HepG2 (cell line): ENCODE results near the gene ABCC1. TPM values are rescaled to one million over a fixed set of nuclear protein-coding genes. Genes with fewer than 3 reads are reported as not detected.

ENCODE experiments used
- ATAC-seq: fragments of 200-7000 bp; cut with Tn5 transposase; 3 replicates; pipeline ENCODE4 v1.9.1; 2020; ENCODE audit warnings: mild to moderate bottlenecking, moderate library complexity
- BruUV-seq: library from RNA; stranded (reverse); fragments of 400-500 nt; replicated peaks from 2 replicates; lab custom pipeline; 2021; lab: Mats Ljungman, UMichigan
- CTCF ChIA-PET: fragments of 300-600 bp; formaldehyde crosslinking; extraction: SDS; loops from one replicate; lab custom pipeline; 2021; ENCODE audit warnings: low total read pairs, inconsistent platforms, low intra/inter-chr PET ratio; lab: Yijun Ruan, JAX
- POLR2A ChIA-PET: fragments of 350-600 bp; sonication (Branson Sonifier 250); formaldehyde crosslinking; loops from one replicate; lab custom pipeline; 2020; ENCODE audit warnings: antibody characterized with exemption, inconsistent platforms; lab: Yijun Ruan, JAX
- DNase-seq: peaks from one replicate; pipeline ENCODE4 v3.0.0-alpha.2; 2015; ENCODE audit warnings: low spot score
- FAIRE-seq: peaks from 3 replicates; lab custom pipeline; 2011; peaks lifted over from hg19 to GRCh38; lab: Jason Lieb, UNC
- H2AFZ ChIP-seq: one replicate; pipeline ENCODE4 v1.6.1; 2011; ENCODE audit warnings: low read length, inconsistent platforms
- H3K27ac ChIP-seq: fragments of 300-600 bp; 3 replicates; pipeline ENCODE4 v1.8.0; 2011; ENCODE audit warnings: mixed run types, mild to moderate bottlenecking, mixed read lengths, low read length, inconsistent platforms; ENCODE audit not compliant: insufficient read depth; ENCODE audit errors: extremely low read length
- H3K27me3 ChIP-seq, 2 experiments: fragments of 200-600 bp in 1 of 2; 2 replicates in 1 of 2; 3 replicates in 1 of 2; pipeline versions ENCODE4 v1.6.0 to v1.8.0; 2011; ENCODE audit warnings: low read length in 2 of 2, mild to moderate bottlenecking in 2 of 2, moderate library complexity in 2 of 2, inconsistent platforms in 1 of 2; ENCODE audit not compliant: insufficient read depth in 2 of 2, control insufficient read depth in 1 of 2
- H3K36me3 ChIP-seq, 2 experiments: fragments of 200-600 bp in 1 of 2; replicated peaks in 1 of 2; 2 replicates in 1 of 2; 3 replicates in 1 of 2; pipeline versions ENCODE4 v1.5.1 to v1.8.0; 2011; ENCODE audit warnings: low read length in 2 of 2, inconsistent platforms in 1 of 2; ENCODE audit not compliant: insufficient read depth in 2 of 2, control insufficient read depth in 1 of 2
- H3K4me1 ChIP-seq: 2 replicates; pipeline ENCODE4 v1.5.1; 2012; ENCODE audit warnings: low read length, inconsistent platforms; ENCODE audit not compliant: insufficient read depth
- H3K4me2 ChIP-seq: 2 replicates; pipeline ENCODE4 v1.6.0; 2011; ENCODE audit warnings: low read depth, low read length, inconsistent platforms
- H3K4me3 ChIP-seq, 3 experiments: fragments of 200-600 bp in 1 of 3; sonication (generic), shearing (Covaris generic) in 1 of 3; replicated peaks in 1 of 3; 2 replicates each; pipeline ENCODE4 v1.5.1; 2011 to 2016; ENCODE audit warnings: low read length in 3 of 3, inconsistent platforms in 2 of 3, low read depth in 2 of 3, mild to moderate bottlenecking in 2 of 3, control low read depth in 1 of 3, mixed read lengths in 1 of 3; ENCODE audit not compliant: insufficient read depth in 1 of 3
- H3K79me2 ChIP-seq: one replicate; pipeline ENCODE4 v1.6.1; 2011; ENCODE audit warnings: low read length, inconsistent platforms; ENCODE audit not compliant: insufficient read depth
- H3K9ac ChIP-seq: 2 replicates; pipeline ENCODE4 v1.6.0; 2011; ENCODE audit warnings: mild to moderate bottlenecking, low read depth, low read length, inconsistent platforms; ENCODE audit not compliant: insufficient read depth
- H3K9me3 ChIP-seq: 2 replicates; pipeline ENCODE4 v1.5.1; 2012; ENCODE audit warnings: mild to moderate bottlenecking, low read length
- H4K20me1 ChIP-seq: 2 replicates; pipeline ENCODE4 v1.6.0; 2011; ENCODE audit warnings: inconsistent platforms, mild to moderate bottlenecking, low read length, moderate library complexity; ENCODE audit not compliant: insufficient read depth
- CSRNP1 ChIP-seq: sonication (generic); formaldehyde crosslinking; IDR thresholded peaks from 2 replicates; pipeline ENCODE4 v1.8.1; 2023; ENCODE audit warnings: mild to moderate bottlenecking, missing genetic modification reagents
- GZF1 ChIP-seq: sonication (generic); formaldehyde crosslinking; IDR thresholded peaks from 2 replicates; pipeline ENCODE4 v1.5.1; 2020; ENCODE audit warnings: mild to moderate bottlenecking, missing genetic modification reagents
- IRF2 ChIP-seq: IDR thresholded peaks from 2 replicates; pipeline ENCODE4 v1.6.1; 2018; ENCODE audit warnings: missing genetic modification reagents, missing compliant biosample characterization
- KLF11 ChIP-seq: IDR thresholded peaks from 2 replicates; pipeline ENCODE4 v1.6.1; 2016; ENCODE audit warnings: missing compliant biosample characterization
- LRRFIP1 ChIP-seq: sonication (generic); formaldehyde crosslinking; conservative IDR thresholded peaks from 2 replicates; pipeline ENCODE4 v1.4.0; 2020; ENCODE audit warnings: missing genetic modification reagents
- POGZ ChIP-seq: sonication (generic); formaldehyde crosslinking; IDR thresholded peaks from 2 replicates; pipeline ENCODE4 v1.4.0; 2020; ENCODE audit warnings: mild to moderate bottlenecking, missing genetic modification reagents
- RFX5 ChIP-seq: IDR thresholded peaks from 2 replicates; pipeline ENCODE4 v1.6.1; 2011; ENCODE audit warnings: low read depth, low read length, improper control_type of control experiment
- SMAD3 ChIP-seq: sonication (generic); formaldehyde crosslinking; IDR thresholded peaks from 2 replicates; pipeline ENCODE4 v1.4.0; 2020; ENCODE audit warnings: missing genetic modification reagents
- TEAD2 ChIP-seq: sonication (generic); formaldehyde crosslinking; IDR thresholded peaks from 2 replicates; pipeline ENCODE4 v1.9.0; 2021; ENCODE audit warnings: missing genetic modification reagents
- TEAD3 ChIP-seq: optimal IDR thresholded peaks from 2 replicates; pipeline ENCODE3; 2016; ENCODE audit warnings: borderline replicate concordance
- ZKSCAN5 ChIP-seq: sonication (generic); formaldehyde crosslinking; IDR thresholded peaks from 2 replicates; pipeline ENCODE4 v1.5.1; 2020; ENCODE audit warnings: mild to moderate bottlenecking, missing genetic modification reagents
- ZNF224 ChIP-seq: sonication (generic); formaldehyde crosslinking; IDR thresholded peaks from 2 replicates; pipeline ENCODE4 v1.5.0; 2020; ENCODE audit warnings: mild to moderate bottlenecking, missing genetic modification reagents
- ZNF597 ChIP-seq: sonication (generic); formaldehyde crosslinking; IDR thresholded peaks from 2 replicates; pipeline ENCODE4 v1.5.0; 2020; ENCODE audit warnings: missing genetic modification reagents
- ZNF850 ChIP-seq: sonication (generic); formaldehyde crosslinking; conservative IDR thresholded peaks from 2 replicates; pipeline ENCODE4 v1.9.0; 2021; ENCODE audit warnings: mild to moderate bottlenecking, missing genetic modification reagents
- WGBS: methylation state at CpG from one replicate; pipeline ENCODE4 v1.1.6; 2017; ENCODE audit warnings: low lambda C conversion rate; 5-methylcytosine and 5-hydroxymethylcytosine counted together
- in situ Hi-C: cut with HindIII; loops from 2 replicates; pipeline ENCODE4 v1.10.0; 2017; ENCODE audit warnings: low pct_unique_long_range_greater_than_20kb; ENCODE audit not compliant: extremely low pct_ligation_motif_present
- intact Hi-C: fragments of 100-400 bp; cut with micrococcal nuclease; formaldehyde crosslinking; loops from one replicate; pipeline ENCODE4 v1.10.0; 2022; ENCODE audit not compliant: unreplicated experiment
- polyA plus RNA-seq, 8 experiments: library from polyadenylated mRNA; depleted of rRNA in 3 of 8; stranded (reverse) in 7 of 8; unstranded in 1 of 8; fragments of >200 nt; fragmentation: Illumina TruSeq in 4 of 8; extraction: Trizol in 4 of 8; gene quantifications; 2 replicates each; pipeline versions ENCODE4 v1.2.1 to v1.2.3, GENCODE V29; 2011 to 2016; ENCODE audit warnings: low read depth in 4 of 8, missing spikeins in 1 of 8, mixed read lengths in 1 of 8; ENCODE audit not compliant: insufficient read depth in 1 of 8
- total RNA-seq, 5 experiments: library from RNA; depleted of rRNA; stranded (reverse); fragments of >200 nt; fragmentation: Illumina TruSeq; extraction: Trizol; gene quantifications; 2 replicates each; pipeline ENCODE4 v1.2.3, GENCODE V29; 2016; ENCODE audit warnings: low read depth in 1 of 5
- TF ChIP-seq, protein P1 (sequence below): sonication (generic); formaldehyde crosslinking; IDR thresholded peaks from 2 replicates; pipeline ENCODE4 v1.5.0; 2020; ENCODE audit warnings: mild to moderate bottlenecking, missing genetic modification reagents
- TF ChIP-seq, protein P2 (sequence below): sonication (generic); formaldehyde crosslinking; IDR thresholded peaks from 2 replicates; pipeline ENCODE4 v1.4.0; 2020; ENCODE audit warnings: missing genetic modification reagents

The ABCC1 gene
- total and polyA plus RNA-seq, 2 of the 13 experiments (the other 11 are each of a cell fraction or from before 2014, with no cell fraction given), result 13.0 to 30.6 TPM

- FAIRE-seq (no peak), DNase-seq (no peak), ATAC-seq (no peak)
- WGBS, result 100% methylated on average over 9 of the region's 11 CpGs
- Histone ChIP-seq H2AFZ (no peak overlapping the region), H3K27ac (no peak overlapping the region), H3K79me2 (no peaks in the 10 kb centered on the region), H3K27me3 (no peaks in the 10 kb centered on the region), H4K20me1 (peaks cover 3% of the 10 kb centered on the region; the same call in 1 of the 2 replicates), H3K4me1 (no peaks in the 10 kb centered on the region), H3K9me3 (no peaks in the 10 kb centered on the region), H3K36me3 (peaks cover 39 to 59% of the 10 kb centered on the region in 2 experiments), H3K9ac (no peak overlapping the region), H3K4me2 (no peak overlapping the region), H3K4me3 (no peak overlapping the region)
- intact Hi-C loops (no loop called here), in situ Hi-C loops (no loop called here)
- CTCF ChIA-PET, result no interaction called here
- BruUV-seq, result no TSS peak
- POLR2A ChIA-PET, result no interaction called here
- TF ChIP-seq KLF11 (CRISPR knock-in tag) (no peak), IRF2 (no peak), ZNF224 (CRISPR knock-in tag) (no peak), ZKSCAN5 (CRISPR knock-in tag) (no peak), CSRNP1 (CRISPR knock-in tag) (no peak), ZNF597 (CRISPR knock-in tag) (no peak), RFX5 (no peak), ZNF850 (no peak), SMAD3 (CRISPR knock-in tag) (no peak), POGZ (CRISPR knock-in tag) (no peak), TEAD2 (CRISPR knock-in tag) (no peak), LRRFIP1 (no peak), TEAD3 (no peak), GZF1 (CRISPR knock-in tag) (no peak)
- TF ChIP-seq, protein P1, sequence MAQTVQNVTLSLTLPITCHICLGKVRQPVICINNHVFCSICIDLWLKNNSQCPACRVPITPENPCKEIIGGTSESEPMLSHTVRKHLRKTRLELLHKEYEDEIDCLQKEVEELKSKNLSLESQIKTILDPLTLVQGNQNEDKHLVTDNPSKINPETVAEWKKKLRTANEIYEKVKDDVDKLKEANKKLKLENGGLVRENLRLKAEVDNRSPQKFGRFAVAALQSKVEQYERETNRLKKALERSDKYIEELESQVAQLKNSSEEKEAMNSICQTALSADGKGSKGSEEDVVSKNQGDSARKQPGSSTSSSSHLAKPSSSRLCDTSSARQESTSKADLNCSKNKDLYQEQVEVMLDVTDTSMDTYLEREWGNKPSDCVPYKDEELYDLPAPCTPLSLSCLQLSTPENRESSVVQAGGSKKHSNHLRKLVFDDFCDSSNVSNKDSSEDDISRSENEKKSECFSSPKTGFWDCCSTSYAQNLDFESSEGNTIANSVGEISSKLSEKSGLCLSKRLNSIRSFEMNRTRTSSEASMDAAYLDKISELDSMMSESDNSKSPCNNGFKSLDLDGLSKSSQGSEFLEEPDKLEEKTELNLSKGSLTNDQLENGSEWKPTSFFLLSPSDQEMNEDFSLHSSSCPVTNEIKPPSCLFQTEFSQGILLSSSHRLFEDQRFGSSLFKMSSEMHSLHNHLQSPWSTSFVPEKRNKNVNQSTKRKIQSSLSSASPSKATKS (CRISPR knock-in tag), result no peak
- TF ChIP-seq, protein P2, sequence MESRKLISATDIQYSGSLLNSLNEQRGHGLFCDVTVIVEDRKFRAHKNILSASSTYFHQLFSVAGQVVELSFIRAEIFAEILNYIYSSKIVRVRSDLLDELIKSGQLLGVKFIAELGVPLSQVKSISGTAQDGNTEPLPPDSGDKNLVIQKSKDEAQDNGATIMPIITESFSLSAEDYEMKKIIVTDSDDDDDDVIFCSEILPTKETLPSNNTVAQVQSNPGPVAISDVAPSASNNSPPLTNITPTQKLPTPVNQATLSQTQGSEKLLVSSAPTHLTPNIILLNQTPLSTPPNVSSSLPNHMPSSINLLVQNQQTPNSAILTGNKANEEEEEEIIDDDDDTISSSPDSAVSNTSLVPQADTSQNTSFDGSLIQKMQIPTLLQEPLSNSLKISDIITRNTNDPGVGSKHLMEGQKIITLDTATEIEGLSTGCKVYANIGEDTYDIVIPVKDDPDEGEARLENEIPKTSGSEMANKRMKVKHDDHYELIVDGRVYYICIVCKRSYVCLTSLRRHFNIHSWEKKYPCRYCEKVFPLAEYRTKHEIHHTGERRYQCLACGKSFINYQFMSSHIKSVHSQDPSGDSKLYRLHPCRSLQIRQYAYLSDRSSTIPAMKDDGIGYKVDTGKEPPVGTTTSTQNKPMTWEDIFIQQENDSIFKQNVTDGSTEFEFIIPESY (CRISPR knock-in tag), result no peak
These were observed 191.7 kb downstream of the ABCC1 start for GRCh38 chr16:16141141-16141540.
